Activated CD4-positive, CD25-positive, alpha-beta regulatory T cell treated with anti-CD3 and anti-CD28 coated beads, Interleukin-2, amount 50 U/mL, for 72 hours (primary cell): ENCODE results near the gene TNN.
"Not testable (repeated sequence)": the region's sequence is repeated elsewhere in the genome, so short reads cannot be mapped to it uniquely, and the experiment has no call there.

Source experiments
- DNase-seq: peaks from one replicate; pipeline ENCODE4 v3.0.0; 2021

The TNN gene

GRCh38 chr1:175071276-175071943 lies 3.8 kb downstream of the TNN start:
- DNase-seq = no peak

- no peak for DNase-seq
These were observed 4.7 kb downstream of the TNN start for GRCh38 chr1:175072099-175072951.

DNA sequence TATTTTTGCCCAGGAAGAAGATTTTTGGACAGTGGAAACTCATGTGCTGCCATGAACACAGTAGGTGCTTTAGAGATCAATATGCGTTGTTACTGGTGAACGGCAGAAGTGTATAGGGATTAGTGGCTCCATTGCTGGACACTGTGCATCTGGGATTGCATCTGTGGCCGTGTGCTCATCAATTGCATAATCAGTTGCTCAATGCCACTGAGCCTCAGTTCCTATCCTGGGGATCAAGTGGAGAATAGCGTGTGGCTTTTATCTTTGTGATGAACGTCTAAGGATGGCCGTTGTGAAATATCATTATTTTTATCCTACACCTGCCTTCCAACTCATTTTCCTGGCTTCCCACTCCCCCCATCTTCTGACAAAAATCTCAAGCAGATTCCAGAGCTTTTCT lies 5.4 kb downstream of the TNN start:
- DNase-seq = no peak

GRCh38 chr1:175073633-175074032 lies 6.0 kb downstream of the TNN start:
- no peak for DNase-seq

- no peak for DNase-seq
These were observed 8.2 kb downstream of the TNN start for GRCh38 chr1:175075572-175076568.

GRCh38 chr1:175077356-175078030 lies 9.9 kb downstream of the TNN start:
- no peak for DNase-seq

GRCh38 chr1:175078629-175079028 lies 11.0 kb downstream of the TNN start:
- DNase-seq = no peak

- no peak for DNase-seq
These were observed 11.7 kb downstream of the TNN start for GRCh38 chr1:175079338-175079737.

DNA sequence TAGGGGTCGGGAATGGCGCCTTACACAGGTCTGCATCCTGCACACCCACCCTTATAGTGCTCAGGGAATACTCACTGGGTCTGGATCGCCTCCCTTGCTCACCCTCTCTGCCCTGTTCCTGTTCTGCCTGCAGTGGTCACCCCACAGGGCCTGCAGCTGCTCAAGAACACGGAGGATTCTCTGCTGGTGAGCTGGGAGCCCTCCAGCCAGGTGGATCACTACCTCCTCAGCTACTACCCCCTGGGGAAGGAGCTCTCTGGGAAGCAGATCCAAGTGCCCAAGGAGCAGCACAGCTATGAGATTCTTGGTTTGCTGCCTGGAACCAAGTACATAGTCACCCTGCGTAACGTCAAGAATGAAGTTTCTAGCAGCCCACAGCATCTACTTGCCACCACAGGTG lies 12.4 kb downstream of the TNN start:
- no peak for DNase-seq

GRCh38 chr1:175081983-175082382 lies 14.3 kb downstream of the TNN start:
- no peak for DNase-seq

GRCh38 chr1:175088525-175088951 lies 20.9 kb downstream of the TNN start:
- no peak for DNase-seq

- no peak for DNase-seq
These were observed 21.6 kb downstream of the TNN start for GRCh38 chr1:175089136-175089718.

DNA sequence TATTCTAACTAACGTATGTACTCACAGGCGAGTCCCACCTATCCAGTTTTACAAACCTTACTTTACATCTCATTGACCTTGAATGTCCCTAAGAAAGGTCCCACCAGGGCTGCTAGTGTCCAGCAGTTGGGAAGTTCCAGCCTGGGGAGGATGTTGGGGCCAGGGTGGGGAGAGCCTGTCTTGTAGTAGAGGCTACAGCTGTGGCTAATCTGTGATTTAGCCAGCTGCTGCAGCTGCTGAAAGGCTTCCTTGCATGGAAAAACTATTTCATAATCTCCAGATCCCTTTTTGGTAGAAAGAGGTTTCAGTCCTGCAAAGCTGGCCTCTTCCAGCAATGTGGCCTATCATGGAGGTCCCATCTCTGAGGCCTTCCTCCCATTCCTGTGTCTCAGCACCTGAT lies 23.1 kb downstream of the TNN start:
- no peak for DNase-seq

DNA sequence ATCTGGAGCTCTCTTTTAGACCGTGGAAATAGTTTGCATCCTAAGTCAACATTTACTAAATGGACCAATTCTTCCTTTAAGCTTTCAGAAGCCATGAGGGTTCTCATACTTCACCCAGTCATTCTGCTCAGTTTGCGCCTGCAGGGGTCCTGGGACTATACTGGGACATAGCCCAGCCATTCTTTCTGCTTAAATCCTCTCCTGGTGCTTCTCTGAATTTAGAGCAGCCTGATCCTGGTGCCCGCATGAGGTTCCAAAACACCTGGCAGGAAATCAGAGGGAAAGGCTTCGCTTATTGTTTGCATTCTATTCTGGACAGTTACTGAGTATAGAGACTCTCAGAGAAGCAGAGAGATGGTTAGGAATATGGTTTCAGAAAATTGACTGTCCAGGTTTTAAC lies 27.0 kb downstream of the TNN start:
- DNase-seq = no peak

DNA sequence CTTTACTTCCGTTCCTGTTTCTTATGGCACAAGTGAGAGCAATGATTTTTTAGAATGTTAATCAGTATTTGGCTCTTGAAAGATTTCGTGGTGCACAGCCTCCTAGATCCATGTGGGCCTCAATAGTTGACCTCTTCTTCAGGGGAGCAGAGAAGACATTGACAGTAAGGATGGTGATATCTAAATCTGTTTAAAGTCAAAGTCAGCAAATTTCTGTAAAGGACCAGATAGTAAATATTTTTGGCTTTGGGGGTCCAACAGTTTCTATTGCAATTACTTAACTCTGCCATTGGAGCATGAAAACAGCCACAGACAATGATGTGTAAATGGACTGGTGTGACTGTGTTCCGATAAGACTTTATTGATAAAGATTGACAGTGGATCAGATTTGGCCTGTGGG lies 27.4 kb downstream of the TNN start:
- no peak for DNase-seq

DNA sequence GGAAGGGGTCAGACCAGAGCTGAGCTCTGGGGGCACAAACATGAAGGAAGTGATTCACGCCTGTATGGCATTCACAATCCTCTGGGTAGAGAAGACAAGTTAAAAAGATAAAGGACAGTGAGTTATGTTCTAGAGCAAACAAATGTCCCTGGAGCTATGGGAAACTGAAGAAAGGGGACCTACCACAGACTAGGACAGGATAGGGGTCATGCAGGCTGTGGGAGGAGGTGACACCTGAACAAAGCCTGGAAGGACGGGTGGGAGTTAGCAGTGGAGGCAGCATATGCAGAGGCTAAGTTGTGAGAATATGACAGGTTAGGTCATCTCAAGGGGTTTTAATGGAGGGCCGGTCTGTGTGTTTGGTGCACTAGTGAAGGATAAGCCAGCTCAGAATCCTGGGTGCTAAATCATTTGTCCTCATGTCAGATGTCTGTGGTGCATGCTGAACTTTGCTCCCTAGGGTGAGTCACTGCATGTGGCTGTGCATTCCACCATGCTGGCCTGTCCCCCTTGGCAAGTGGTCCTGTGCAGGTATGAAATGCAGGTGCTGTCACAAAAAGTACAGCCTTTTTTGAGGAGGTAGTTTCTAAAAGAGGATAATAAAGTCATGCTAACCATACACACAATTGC lies 28.5 kb downstream of the TNN start:
- DNase-seq = no peak

GRCh38 chr1:175097361-175097760 lies 29.7 kb downstream of the TNN start:
- DNase-seq = no peak

- DNase-seq = no peak
These were observed 32.3 kb downstream of the TNN start for GRCh38 chr1:175099916-175100315.

DNA sequence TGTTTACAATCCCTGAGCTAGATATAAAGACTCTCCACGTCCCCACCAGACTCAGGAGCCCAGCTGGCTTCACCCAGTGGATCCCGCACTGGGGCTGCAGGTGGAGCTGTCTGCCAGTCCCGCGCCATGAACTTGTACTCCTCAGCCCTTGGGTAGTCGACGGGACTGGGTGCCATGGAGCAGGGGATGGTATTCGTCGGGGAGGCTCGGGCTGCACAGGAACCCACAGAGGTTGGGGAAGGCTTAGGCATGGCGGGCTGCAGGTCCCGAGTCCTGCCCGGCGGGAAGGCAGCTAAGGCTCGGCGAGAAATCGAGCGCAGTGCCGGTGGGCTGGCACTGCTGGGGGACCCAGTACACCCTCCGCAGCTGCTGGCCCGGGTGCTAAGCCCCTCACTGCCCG lies 34.5 kb downstream of the TNN start:
- DNase-seq = not testable (repeated sequence)

GRCh38 chr1:175106536-175106935 lies 38.9 kb downstream of the TNN start:
- not testable (repeated sequence) for DNase-seq

DNA sequence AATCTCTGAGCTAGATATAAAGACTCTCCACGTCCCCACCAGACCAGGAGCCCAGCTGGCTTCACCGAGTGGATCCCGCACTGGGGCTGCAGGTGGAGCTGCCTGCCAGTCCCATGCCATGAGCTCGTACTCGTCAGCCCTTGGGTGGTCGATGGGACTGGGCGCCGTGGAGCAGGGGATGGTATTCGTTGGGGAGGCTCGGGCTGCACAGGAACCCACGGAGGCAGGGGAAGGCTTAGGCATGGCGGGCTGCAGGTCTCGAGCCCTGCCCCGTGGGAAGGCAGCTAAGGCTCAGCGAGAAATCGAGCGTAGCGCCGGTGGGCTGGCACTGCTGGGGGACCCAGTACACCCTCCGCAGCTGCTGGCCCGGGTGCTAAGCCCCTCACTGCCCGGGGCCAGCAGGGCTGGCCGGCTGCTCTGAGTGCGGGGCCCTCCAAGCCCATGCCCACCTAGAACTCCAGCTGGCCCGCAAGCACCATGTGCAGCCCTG lies 40.7 kb downstream of the TNN start:
- not testable (repeated sequence) for DNase-seq

- no peak for DNase-seq
These were observed 47.4 kb downstream of the TNN start for GRCh38 chr1:175114996-175115395.
